Motor neuron (in vitro differentiated cells): ENCODE measurements around the gene FNDC3B. TPM values are rescaled to one million over a fixed set of nuclear protein-coding genes. Genes with fewer than 3 reads are reported as not detected.
A peak's percentile ranks its signal among the peaks of the same experiment; 100 is the strongest.

Experiments used
- ATAC-seq, 8 experiments: fragments of 200-7000 bp; cut with Tn5 transposase; replicated peaks in 6 of 8; 2 replicates each; pipeline ENCODE4 v1.8.0; 2021; ENCODE audit warnings: mild to moderate bottlenecking in 8 of 8, moderate library complexity in 8 of 8
- H3K27ac ChIP-seq, 2 donors: fragments of 250-450 bp; sonication (Bioruptor Pico); 2 replicates each; pipeline ENCODE4 v1.9.0; 2021; ENCODE audit warnings: antibody characterized with exemption in 2 of 2, mild to moderate bottlenecking in 2 of 2, moderate library complexity in 1 of 2
- H3K4me1 ChIP-seq, 2 donors: fragments of 250-450 bp; sonication (Bioruptor Pico); replicated peaks in 1 of 2; 2 replicates each; pipeline ENCODE4 v1.6.1; 2021; ENCODE audit warnings: antibody characterized with exemption in 2 of 2, mild to moderate bottlenecking in 2 of 2, moderate library complexity in 1 of 2
- H3K4me3 ChIP-seq, 5 donors: fragments of 250-450 bp; sonication (Bioruptor Pico); 2 replicates each; pipeline ENCODE4 v1.9.0; 2021; ENCODE audit warnings: antibody characterized with exemption in 5 of 5, mild to moderate bottlenecking in 5 of 5, moderate library complexity in 4 of 5
- WGBS, 10 experiments: fragments of 450-650 bp; shearing (Covaris generic); methylation state at CpG; one replicate each; pipeline ENCODE4 v1.0.0; 2022; 5-methylcytosine and 5-hydroxymethylcytosine counted together
- in situ Hi-C, 9 experiments: fragments of 400-800 bp; cut with MboI; loops; one replicate each; pipeline ENCODE4 v1.15.0; 2021; ENCODE audit warnings: low sequenced_read_pairs in 9 of 9, low pct_unique_long_range_greater_than_20kb in 2 of 9; ENCODE audit not compliant: unreplicated experiment in 9 of 9
- total RNA-seq, 8 experiments: library from RNA; unstranded; fragments of 300-600 nt; gene quantifications; 2 replicates each; pipeline versions ENCODE4 v1.2.3 to v1.2.4, GENCODE V29; 2022

Gene FNDC3B
- total RNA-seq, 8 experiments from 2014 or later = 12.4 to 77.0 (median 36.6) TPM

- 40 to 100% (median 100%) methylated on average over 1 of the region's 1 CpG; no CpG with 5 or more reads in 1 of the 10 experiments for WGBS, 10 experiments
- ATAC-seq = no peak
- H3K4me1 ChIP-seq = no peaks in the 10 kb centered on the region
- in situ Hi-C loops = no loop called here
- no peak overlapping the region for H3K4me3 ChIP-seq
- H3K27ac ChIP-seq = no peak overlapping the region
These were observed 71.8 kb downstream of the FNDC3B start for GRCh38 chr3:172111163-172111562.

- peak in 2 of 8 experiments; percentile 13 to 76 for ATAC-seq
These were observed 72.8 kb downstream of the FNDC3B start for GRCh38 chr3:172112078-172112733.

GRCh38 chr3:172112734-172113120, 73.3 kb downstream of the FNDC3B start:
- no peaks in the 10 kb centered on the region for H3K4me1 ChIP-seq
- in situ Hi-C loops = no loop called here
- H3K27ac ChIP-seq = no peak overlapping the region
- peak in 2 of 8 experiments; percentile 47 to 53 for ATAC-seq
- H3K4me3 ChIP-seq = no peak overlapping the region
- 29 to 95% (median 81%) methylated on average over 1 to 5 of the region's 5 CpGs for WGBS, 10 experiments

More at GRCh38 chr3:172112078-172112733, 72.8 kb downstream of the FNDC3B start:
- no peak overlapping the region for H3K4me3 ChIP-seq
- in situ Hi-C loops = no loop called here
- no peaks in the 10 kb centered on the region for H3K4me1 ChIP-seq
- no peak overlapping the region for H3K27ac ChIP-seq
- 70 to 94% (median 86%) methylated on average over 2 to 9 of the region's 9 CpGs for WGBS, 10 experiments

GRCh38 chr3:172113710-172114109, 74.3 kb downstream of the FNDC3B start:
- Histone ChIP-seq H3K27ac (no peak overlapping the region), H3K4me1 (no peaks in the 10 kb centered on the region), H3K4me3 (no peak overlapping the region)
- no peak for ATAC-seq
- 86 to 100% (median 100%) methylated on average over 1 to 4 of the region's 5 CpGs; no CpG with 5 or more reads in 3 of the 10 experiments for WGBS, 10 experiments
- in situ Hi-C loops = no loop called here

GRCh38 chr3:172115059-172115458, 75.7 kb downstream of the FNDC3B start:
- no peak for ATAC-seq
- H3K4me1 ChIP-seq = no peaks in the 10 kb centered on the region
- in situ Hi-C loops = no loop called here
- H3K4me3 ChIP-seq = no peak overlapping the region
- H3K27ac ChIP-seq = no peak overlapping the region
- 78 to 100% (median 100%) methylated on average over 1 of the region's 1 CpG; no CpG with 5 or more reads in 7 of the 10 experiments for WGBS, 10 experiments

- H3K4me1 ChIP-seq = no peaks in the 10 kb centered on the region
- in situ Hi-C loops = no loop called here
- ATAC-seq = peak in 1 of 8 experiments; percentile 44
- no peak overlapping the region for H3K27ac ChIP-seq
- no peak overlapping the region for H3K4me3 ChIP-seq
- 24 to 100% (median 92%) methylated on average over 2 to 4 of the region's 4 CpGs for WGBS, 10 experiments
These were observed 76.4 kb downstream of the FNDC3B start for GRCh38 chr3:172115787-172116186.

- H3K4me3 ChIP-seq = no peak overlapping the region
- H3K4me1 ChIP-seq = no peaks in the 10 kb centered on the region
- H3K27ac ChIP-seq = no peak overlapping the region
- 20 to 100% (median 93%) methylated on average over 1 to 4 of the region's 4 CpGs for WGBS, 10 experiments
- in situ Hi-C loops = no loop called here
- peak in 3 of 8 experiments; percentile 29 to 62 (median 32) for ATAC-seq
These were observed 78.6 kb downstream of the FNDC3B start for GRCh38 chr3:172118019-172118418.

- ATAC-seq = no peak
- Histone ChIP-seq H3K27ac (no peak overlapping the region), H3K4me3 (no peak overlapping the region), H3K4me1 (no peaks in the 10 kb centered on the region)
- 55 to 100% (median 91%) methylated on average over 1 to 7 of the region's 7 CpGs for WGBS, 10 experiments
- in situ Hi-C loops = no loop called here
These were observed 80.0 kb downstream of the FNDC3B start for GRCh38 chr3:172119266-172119969.

- H3K4me3 ChIP-seq = no peak overlapping the region
- no peak overlapping the region for H3K27ac ChIP-seq
- peaks cover 0 to 7% of the 10 kb centered on the region in 2 donors for H3K4me1 ChIP-seq
- in situ Hi-C loops = no loop called here
- 88 to 100% (median 100%) methylated on average over 1 to 4 of the region's 6 CpGs; no CpG with 5 or more reads in 3 of the 10 experiments for WGBS, 10 experiments
- no peak for ATAC-seq
These were observed 81.5 kb downstream of the FNDC3B start for GRCh38 chr3:172120912-172121311.

GRCh38 chr3:172121981-172122380, 82.6 kb downstream of the FNDC3B start:
- Histone ChIP-seq H3K4me1 (peaks cover 9 to 13% of the 10 kb centered on the region in 2 donors), H3K27ac (no peak overlapping the region), H3K4me3 (no peak overlapping the region)
- WGBS, 10 experiments = 28 to 100% (median 84%) methylated on average over 1 to 6 of the region's 6 CpGs
- ATAC-seq = no peak
- in situ Hi-C loops = no loop called here

- Histone ChIP-seq H3K4me1 (peaks cover 13% of the 10 kb centered on the region in 2 donors), H3K4me3 (no peak overlapping the region), H3K27ac (no peak overlapping the region)
- no peak for ATAC-seq
- WGBS, 10 experiments = 96 to 100% (median 100%) methylated on average over 1 to 5 of the region's 5 CpGs; no CpG with 5 or more reads in 3 of the 10 experiments
- in situ Hi-C loops = no loop called here
These were observed 84.9 kb downstream of the FNDC3B start for GRCh38 chr3:172124271-172124670.

GRCh38 chr3:172125053-172125452, 85.7 kb downstream of the FNDC3B start:
- no peak for ATAC-seq
- in situ Hi-C loops = no loop called here
- Histone ChIP-seq H3K4me3 (no peak overlapping the region), H3K4me1 (peaks cover 13% of the 10 kb centered on the region in 2 donors), H3K27ac (no peak overlapping the region)
- 71 to 100% (median 90%) methylated on average over 1 to 5 of the region's 6 CpGs; no CpG with 5 or more reads in 3 of the 10 experiments for WGBS, 10 experiments

- peak; percentile 61 to 77 (median 71) for ATAC-seq
- Histone ChIP-seq H3K27ac (peak overlapping the region in 1 of 2 donors; percentile 7), H3K4me3 (no peak overlapping the region), H3K4me1 (peaks cover 13 to 18% of the 10 kb centered on the region in 2 donors)
- in situ Hi-C loops = no loop called here
- WGBS, 10 experiments = 0 to 73% (median 33%) methylated on average over 1 to 6 of the region's 6 CpGs; no CpG with 5 or more reads in 1 of the 10 experiments
These were observed 86.6 kb downstream of the FNDC3B start for GRCh38 chr3:172125963-172126457.
